Chondrocyte (in vitro differentiated cells): ENCODE results near the gene SERINC2. TPM values are rescaled to one million over a fixed set of nuclear protein-coding genes. Genes with fewer than 3 reads are reported as not detected.

Experiments used
- DNase-seq: peaks from one replicate; pipeline ENCODE4 v3.0.0; 2021; ENCODE audit warnings: mixed read lengths, low spot score
- H3K27ac Mint-ChIP-seq: one replicate; pipeline ENCODE4 v1.8.0; 2021; ENCODE audit warnings: mild to moderate bottlenecking, moderate library complexity, mixed read lengths; ENCODE audit not compliant: unreplicated experiment
- H3K27me3 Mint-ChIP-seq: 2 replicates; pipeline ENCODE4 v1.8.0; 2021; ENCODE audit warnings: low read depth, mixed read lengths
- H3K36me3 Mint-ChIP-seq: 2 replicates; pipeline ENCODE4 v1.8.0; 2021; ENCODE audit warnings: low read depth, mixed read lengths
- H3K4me1 Mint-ChIP-seq: 2 replicates; pipeline ENCODE4 v1.8.0; 2021; ENCODE audit warnings: low read depth, mild to moderate bottlenecking, mixed read lengths
- H3K4me3 Mint-ChIP-seq: one replicate; pipeline ENCODE4 v1.8.0; 2021; ENCODE audit warnings: mild to moderate bottlenecking, moderate library complexity, mixed read lengths; ENCODE audit not compliant: unreplicated experiment
- H3K9me3 Mint-ChIP-seq: 2 replicates; pipeline ENCODE4 v1.8.0; 2021; ENCODE audit warnings: low read depth, mixed read lengths
- total RNA-seq: library from RNA; stranded (reverse); gene quantifications from 3 replicates; pipeline ENCODE4 v1.2.1, GENCODE V29; 2021
- TF ChIP-seq, protein P1 (sequence below): fragments of 200-600 bp; sonication (generic); IDR thresholded peaks from 2 replicates; pipeline ENCODE4 v1.5.0; 2021; ENCODE audit warnings: antibody characterized with exemption, mild to moderate bottlenecking, moderate library complexity

Gene SERINC2
- total RNA-seq, 1 donor from 2014 or later: 19.8 TPM

DNA sequence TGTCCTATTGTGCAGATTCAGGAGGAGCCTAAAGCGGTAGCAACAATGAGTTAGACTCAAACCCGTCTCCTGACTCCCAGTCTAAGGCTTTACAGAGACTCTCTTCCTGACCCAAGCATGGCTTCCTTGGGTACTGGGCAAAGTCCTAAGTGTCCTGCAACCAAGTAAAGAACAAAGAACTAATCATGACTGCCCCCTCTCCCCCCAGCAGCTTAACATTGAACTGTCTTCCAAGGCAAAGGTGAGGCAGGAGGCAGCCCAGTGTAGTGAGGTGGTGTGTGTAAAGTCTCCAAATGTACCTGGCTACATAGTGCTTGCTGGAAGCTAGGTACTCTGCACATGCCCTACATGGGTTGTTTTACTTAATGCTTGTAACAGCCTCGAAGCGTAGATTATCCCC lies 42.4 kb upstream of the SERINC2 start:
- H3K9me3 Mint-ChIP-seq: no peaks in the 10 kb centered on the region
- DNase-seq: no peak
- H3K36me3 Mint-ChIP-seq: peaks cover 21% of the 10 kb centered on the region
- H3K4me1 Mint-ChIP-seq: peaks cover 61% of the 10 kb centered on the region
- TF ChIP-seq, protein P1, sequence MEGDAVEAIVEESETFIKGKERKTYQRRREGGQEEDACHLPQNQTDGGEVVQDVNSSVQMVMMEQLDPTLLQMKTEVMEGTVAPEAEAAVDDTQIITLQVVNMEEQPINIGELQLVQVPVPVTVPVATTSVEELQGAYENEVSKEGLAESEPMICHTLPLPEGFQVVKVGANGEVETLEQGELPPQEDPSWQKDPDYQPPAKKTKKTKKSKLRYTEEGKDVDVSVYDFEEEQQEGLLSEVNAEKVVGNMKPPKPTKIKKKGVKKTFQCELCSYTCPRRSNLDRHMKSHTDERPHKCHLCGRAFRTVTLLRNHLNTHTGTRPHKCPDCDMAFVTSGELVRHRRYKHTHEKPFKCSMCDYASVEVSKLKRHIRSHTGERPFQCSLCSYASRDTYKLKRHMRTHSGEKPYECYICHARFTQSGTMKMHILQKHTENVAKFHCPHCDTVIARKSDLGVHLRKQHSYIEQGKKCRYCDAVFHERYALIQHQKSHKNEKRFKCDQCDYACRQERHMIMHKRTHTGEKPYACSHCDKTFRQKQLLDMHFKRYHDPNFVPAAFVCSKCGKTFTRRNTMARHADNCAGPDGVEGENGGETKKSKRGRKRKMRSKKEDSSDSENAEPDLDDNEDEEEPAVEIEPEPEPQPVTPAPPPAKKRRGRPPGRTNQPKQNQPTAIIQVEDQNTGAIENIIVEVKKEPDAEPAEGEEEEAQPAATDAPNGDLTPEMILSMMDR: no peak
- H3K27ac Mint-ChIP-seq: no peak overlapping the region
- H3K4me3 Mint-ChIP-seq: peak overlapping the region; percentile 12
- no peaks in the 10 kb centered on the region for H3K27me3 Mint-ChIP-seq

DNA sequence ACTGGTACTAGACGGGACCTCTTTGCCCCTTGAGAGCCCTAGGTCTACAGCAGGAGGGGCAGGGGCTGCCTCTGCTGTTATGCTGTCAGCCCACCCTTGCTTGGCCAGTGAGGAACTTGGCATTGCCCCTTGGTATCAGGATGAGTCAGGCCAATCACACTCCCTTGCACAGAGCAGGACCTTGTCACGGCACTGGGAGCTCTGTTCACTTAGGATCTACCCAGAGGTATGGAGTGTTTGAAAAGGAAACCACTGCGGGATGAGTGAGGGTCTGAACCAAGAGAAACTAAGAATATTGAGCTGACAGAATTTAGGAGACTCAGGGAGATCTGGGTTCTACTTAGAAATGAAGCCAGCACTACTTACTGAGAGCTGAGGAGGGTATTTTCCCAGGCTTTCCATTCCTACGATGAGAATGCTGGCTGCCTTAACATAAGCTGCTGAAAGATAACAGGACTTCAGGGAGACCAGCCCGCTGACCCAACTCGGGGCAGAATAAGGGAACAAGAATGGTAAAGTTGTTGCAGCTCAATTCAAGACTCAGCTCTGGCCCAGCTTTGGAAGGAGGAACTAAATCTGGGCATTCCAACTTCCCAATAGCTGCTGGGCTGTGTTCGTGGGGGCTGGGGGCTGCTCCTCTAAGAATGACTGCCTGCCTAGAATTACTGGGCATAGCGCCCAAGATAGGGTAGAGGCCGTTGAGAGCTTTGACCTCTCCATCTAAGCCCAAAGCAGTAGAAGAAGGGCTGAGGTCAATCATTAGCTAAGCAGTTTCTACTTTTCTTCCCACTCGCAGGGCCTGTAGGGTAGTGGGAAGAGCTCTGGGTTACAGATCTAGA lies 41.7 kb upstream of the SERINC2 start:
- Mint-ChIP-seq H3K4me3 (peak overlapping the region; percentile 88), H3K36me3 (peaks cover 18% of the 10 kb centered on the region), H3K27ac (peak overlapping the region; percentile 46), H3K9me3 (no peaks in the 10 kb centered on the region), H3K27me3 (no peaks in the 10 kb centered on the region), H3K4me1 (peaks cover 61% of the 10 kb centered on the region)
- TF ChIP-seq, protein P1: no peak
- DNase-seq: no peak

DNA sequence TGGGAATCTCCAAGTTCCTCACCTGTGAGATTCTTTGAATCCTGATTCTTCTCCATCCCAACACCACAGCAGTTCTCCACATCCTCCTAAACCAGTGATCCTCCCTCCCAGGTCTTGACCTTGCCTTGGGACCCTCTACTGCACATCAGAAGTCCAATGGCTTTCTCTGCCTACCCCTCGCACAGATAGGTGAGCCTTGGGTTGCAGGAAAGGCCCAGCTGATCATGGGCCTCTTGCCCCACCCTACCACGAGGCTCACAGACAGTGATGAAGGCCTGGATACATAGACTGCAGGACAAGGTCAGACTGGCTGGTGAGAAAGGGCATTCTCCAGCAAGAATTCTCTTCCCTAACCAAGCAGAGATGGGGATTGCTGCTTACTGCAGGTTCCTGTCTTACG lies 41.0 kb upstream of the SERINC2 start:
- TF ChIP-seq, protein P1: no peak
- Mint-ChIP-seq H3K9me3 (no peaks in the 10 kb centered on the region), H3K4me3 (peak overlapping the region; percentile 88), H3K4me1 (peaks cover 68% of the 10 kb centered on the region), H3K27ac (peak overlapping the region; percentile 99), H3K36me3 (peaks cover 14% of the 10 kb centered on the region), H3K27me3 (no peaks in the 10 kb centered on the region)
- DNase-seq: no peak

DNA sequence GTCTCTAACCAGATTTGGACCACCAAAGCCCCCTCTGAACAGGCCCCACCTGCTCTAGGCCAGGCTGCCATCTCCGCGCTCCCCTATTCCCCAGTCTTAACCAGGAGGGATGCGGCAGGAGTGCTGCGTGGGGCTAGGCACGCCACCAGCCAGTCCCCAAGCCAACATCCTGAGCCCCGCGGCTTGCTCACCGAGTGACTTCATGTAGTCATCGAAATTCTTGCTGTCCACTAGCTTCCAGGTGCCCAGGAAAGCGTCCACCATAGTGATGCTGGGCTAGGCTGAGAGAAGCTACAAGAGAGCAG lies 40.3 kb upstream of the SERINC2 start:
- TF ChIP-seq, protein P1: no peak
- peak overlapping the region; percentile 88 for H3K4me3 Mint-ChIP-seq
- DNase-seq: no peak
- no peaks in the 10 kb centered on the region for H3K27me3 Mint-ChIP-seq
- peak overlapping the region; percentile 99 for H3K27ac Mint-ChIP-seq
- H3K4me1 Mint-ChIP-seq: peaks cover 72% of the 10 kb centered on the region
- H3K36me3 Mint-ChIP-seq: peaks cover 8% of the 10 kb centered on the region
- no peaks in the 10 kb centered on the region for H3K9me3 Mint-ChIP-seq

DNA sequence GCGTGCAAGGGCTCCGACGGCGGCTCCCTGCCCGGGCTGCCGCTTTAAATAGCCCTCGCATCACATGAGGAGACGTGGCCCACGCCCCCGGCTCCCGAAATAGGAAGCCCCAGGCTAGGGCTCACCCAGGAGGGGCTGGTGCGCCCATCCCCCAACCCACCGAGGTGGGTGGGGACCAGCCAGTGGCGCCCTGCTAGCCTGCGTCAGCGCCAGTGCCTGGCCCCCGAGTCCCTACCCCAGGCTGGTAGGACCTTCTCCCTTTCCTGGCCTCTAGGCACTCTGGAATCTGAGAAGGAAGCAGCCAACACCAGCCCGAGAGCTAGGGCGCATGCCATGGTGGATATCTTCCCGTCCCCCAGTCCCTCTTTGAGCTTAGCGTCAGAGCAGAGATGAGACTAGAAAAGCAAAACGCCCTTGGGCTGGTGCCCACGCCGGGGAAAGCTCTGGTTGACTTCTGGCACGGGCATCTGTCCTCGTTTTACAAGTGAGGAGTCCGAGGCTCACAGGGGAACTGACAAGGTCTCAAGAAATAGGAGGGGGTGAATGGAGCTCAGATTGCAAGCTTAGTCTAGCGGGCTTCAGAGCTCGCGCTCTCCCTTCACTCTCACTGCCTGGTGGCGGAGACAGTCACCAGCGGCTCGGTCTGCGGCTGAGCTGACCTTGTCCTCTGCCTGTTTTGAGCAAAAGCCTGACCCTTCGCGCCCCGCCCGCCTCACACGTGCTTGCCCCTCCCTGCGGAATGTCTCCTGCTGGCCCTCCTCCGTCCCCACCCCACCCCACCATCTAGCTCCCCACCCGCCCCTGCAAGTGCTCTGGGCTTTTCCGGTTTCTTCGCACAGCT lies 39.7 kb upstream of the SERINC2 start, which contains the start of gene FABP3:
Gene FABP3 (minus strand): TSS at position 21 of the 841 bp plus-strand sequence. CDS start 62 bp downstream, outside the sequence.
- H3K4me3 Mint-ChIP-seq: peak within 1 kb of the TSS; percentile 88
- TF ChIP-seq, protein P1: peak; percentile 31
- H3K4me1 Mint-ChIP-seq: peaks cover 72% of the 10 kb centered on the region
- H3K27me3 Mint-ChIP-seq: no peaks in the 10 kb centered on the region
- no peak for DNase-seq
- H3K27ac Mint-ChIP-seq: peak within 1 kb of the TSS; percentile 99
- peaks cover 6% of the 10 kb centered on the region for H3K36me3 Mint-ChIP-seq
- no peaks in the 10 kb centered on the region for H3K9me3 Mint-ChIP-seq
